Lower lobe of right lung (tissue), 2 donors: ENCODE measurements around the gene TMEM243. TPM values are rescaled to one million over a fixed set of nuclear protein-coding genes. Genes with fewer than 3 reads are reported as not detected.
"Not testable (repeated sequence)": the region's sequence is repeated elsewhere in the genome, so short reads cannot be mapped to it uniquely, and the experiment has no call there.

Experiments used
- ATAC-seq, 2 donors: fragments of 200-7000 bp; cut with Tn5 transposase; one replicate each; pipeline ENCODE4 v1.9.1; 2020 to 2022; ENCODE audit warnings: mild to moderate bottlenecking in 2 of 2, moderate library complexity in 2 of 2
- DNase-seq: peaks from one replicate; pipeline ENCODE4 v3.0.0-alpha.2; 2020
- H3K27ac ChIP-seq: fragments of 200-600 bp; one replicate; pipeline ENCODE4 v1.8.0; 2022
- H3K27me3 ChIP-seq: fragments of 200-600 bp; one replicate; pipeline ENCODE4 v1.8.0; 2022; ENCODE audit warnings: low read depth
- H3K36me3 ChIP-seq: fragments of 200-600 bp; one replicate; pipeline ENCODE4 v1.8.0; 2022; ENCODE audit warnings: mild to moderate bottlenecking
- H3K4me1 ChIP-seq: fragments of 200-600 bp; one replicate; pipeline ENCODE4 v1.8.0; 2022
- H3K4me3 ChIP-seq: fragments of 200-600 bp; one replicate; pipeline ENCODE4 v1.8.0; 2022; ENCODE audit warnings: mild to moderate bottlenecking
- H3K9me3 ChIP-seq: fragments of 200-600 bp; one replicate; pipeline ENCODE4 v1.8.0; 2022
- CTCF ChIP-seq: fragments of 200-600 bp; IDR thresholded peaks from one replicate; pipeline ENCODE4 v1.8.0; 2022; ENCODE audit warnings: antibody characterized with exemption, mild to moderate bottlenecking
- intact Hi-C: fragments of 100-400 bp; cut with DNase I; formaldehyde crosslinking; loops from one replicate; pipeline ENCODE4 v1.11.0; 2022
- long read RNA-seq: library from polyadenylated mRNA; unstranded; transcript quantifications from one replicate; pipeline ENCODE4 v2.0.0, GENCODE V29; 2021
- total RNA-seq: library from RNA; stranded (reverse); fragmentation: NEBNext Ultra II Directional; extraction: Animal tissue kit (Norgen Biotek cat#: 25700); gene quantifications from one replicate; pipeline ENCODE4 v1.2.1, GENCODE V29; 2021
- donor health status: DM: no; HTN: yes; CAD: no; lungs with severe emphysema.

The TMEM243 gene
- total RNA-seq, result 115 TPM
- long read RNA-seq, transcript TMEM243-201 (4 exons, 1,063 nt), result minor isoform, 59 of 207 reads
- long read RNA-seq, transcript TMEM243-203 (5 exons, 1,273 nt), result major isoform, 120 of 207 reads
- long read RNA-seq, transcript TMEM243-202 (3 exons, 601 nt), result minor isoform, 5 of 207 reads
- long read RNA-seq, partial matches to known transcripts, result 3 of 207 reads
- long read RNA-seq, other reads (novel, unspliced or antisense), result 20 of 207 reads

- Histone ChIP-seq H3K27me3 (no peaks in the 10 kb centered on the region), H3K4me3 (peak within 1 kb of the TSS; percentile 92), H3K9me3 (no peaks in the 10 kb centered on the region), H3K36me3 (peaks cover 4% of the 10 kb centered on the region), H3K27ac (peak within 1 kb of the TSS; percentile 93), H3K4me1 (peaks cover 38% of the 10 kb centered on the region)
- intact Hi-C loops, result no loop called here
- DNase-seq (peak; percentile 93), ATAC-seq (peak; percentile 85 to 90)
- peak; percentile 34 for TF ChIP-seq CTCF
Observed at GRCh38 chr7:87219545-87220025, at the start of gene TMEM243. TSS of gene TMEM243 (minus strand) at chr7:87219732. CDS start at chr7:87219503, 229 bp downstream.

- ATAC-seq (no peak), DNase-seq (no peak)
- H3K36me3 ChIP-seq, result no peaks in the 10 kb centered on the region
- no peak for TF ChIP-seq CTCF
- no peaks in the 10 kb centered on the region for H3K4me1 ChIP-seq
- intact Hi-C loops, result no loop called here
- no peak overlapping the region for H3K27ac ChIP-seq
- H3K4me3 ChIP-seq, result no peak overlapping the region
- H3K27me3 ChIP-seq, result no peaks in the 10 kb centered on the region
- no peaks in the 10 kb centered on the region for H3K9me3 ChIP-seq
Observed at GRCh38 chr7:87267239-87267900, 47.8 kb upstream of the TMEM243 start.

GRCh38 chr7:87263537-87263936 is 44.0 kb upstream of the TMEM243 start:
- H3K9me3 ChIP-seq, result no peaks in the 10 kb centered on the region
- no peaks in the 10 kb centered on the region for H3K36me3 ChIP-seq
- no peaks in the 10 kb centered on the region for H3K4me1 ChIP-seq
- no peak overlapping the region for H3K27ac ChIP-seq
- TF ChIP-seq CTCF, result no peak
- intact Hi-C loops, result no loop called here
- ATAC-seq (no peak), DNase-seq (no peak)
- no peaks in the 10 kb centered on the region for H3K27me3 ChIP-seq
- no peak overlapping the region for H3K4me3 ChIP-seq

GRCh38 chr7:87253589-87254087 is 34.1 kb upstream of the TMEM243 start:
- Histone ChIP-seq H3K27me3 (no peaks in the 10 kb centered on the region), H3K27ac (no peak overlapping the region), H3K4me1 (no peaks in the 10 kb centered on the region), H3K4me3 (no peak overlapping the region), H3K9me3 (no peaks in the 10 kb centered on the region), H3K36me3 (no peaks in the 10 kb centered on the region)
- ATAC-seq (no peak), DNase-seq (no peak)
- no peak for TF ChIP-seq CTCF
- intact Hi-C loops, result no loop called here

- intact Hi-C loops, H3K9me3 ChIP-seq, H3K27ac ChIP-seq: not testable (repeated sequence)
Observed at GRCh38 chr7:87245671-87246070, 26.1 kb upstream of the TMEM243 start.

GRCh38 chr7:87238464-87239051 is 19.0 kb upstream of the TMEM243 start:
- DNase-seq, H3K9me3 ChIP-seq, H3K27me3 ChIP-seq, H3K36me3 ChIP-seq, H3K27ac ChIP-seq, ATAC-seq, H3K4me3 ChIP-seq, H3K4me1 ChIP-seq: not testable (repeated sequence)
- intact Hi-C loops, result loop anchor here (10.0 kb wide), 1 partner anchor 294 kb away; no protein-coding TSS in a partner anchor

More at GRCh38 chr7:87245671-87246070, 26.1 kb upstream of the TMEM243 start:
- not testable (repeated sequence) for ATAC-seq, H3K4me1 ChIP-seq, H3K4me3 ChIP-seq, DNase-seq, H3K27me3 ChIP-seq, H3K36me3 ChIP-seq
